GM23338 (cell line): ENCODE results near the gene RAP1GAP. TPM values are rescaled to one million over a fixed set of nuclear protein-coding genes. Genes with fewer than 3 reads are reported as not detected.

Experiments
- ATAC-seq: fragments of 200-7000 bp; cut with Tn5 transposase; 3 replicates; pipeline ENCODE4 v1.9.1; 2020
- DNase-seq: peaks from one replicate; pipeline ENCODE4 v3.0.0-alpha.2; 2015; ENCODE audit warnings: low spot score
- H2AFZ ChIP-seq: fragments of 200-600 bp; sonication (generic); 2 replicates; pipeline ENCODE4 v1.8.0; 2016; ENCODE audit warnings: antibody characterized with exemption, mild to moderate bottlenecking, moderate library complexity
- H3F3A ChIP-seq: fragments of 200-600 bp; sonication (generic); replicated peaks from 2 replicates; pipeline ENCODE4 v1.8.0; 2017; ENCODE audit warnings: antibody characterized with exemption, mixed run types, low read depth
- H3K27ac ChIP-seq: fragments of 200-600 bp; sonication (generic); 2 replicates; pipeline ENCODE4 v1.6.1; 2016; ENCODE audit warnings: low read depth
- H3K27me3 ChIP-seq: fragments of 200-600 bp; sonication (generic); 2 replicates; pipeline ENCODE4 v1.8.0; 2016; ENCODE audit warnings: mild to moderate bottlenecking, mixed run types, moderate library complexity; ENCODE audit not compliant: insufficient read depth
- H3K36me3 ChIP-seq: fragments of 200-600 bp; sonication (generic); 2 replicates; pipeline ENCODE4 v1.8.0; 2016; ENCODE audit warnings: mild to moderate bottlenecking; ENCODE audit not compliant: insufficient read depth
- H3K4me1 ChIP-seq: fragments of 200-600 bp; sonication (generic); 2 replicates; pipeline ENCODE4 v1.8.0; 2016; ENCODE audit warnings: mild to moderate bottlenecking, moderate library complexity; ENCODE audit not compliant: insufficient read depth
- H3K4me2 ChIP-seq: fragments of 200-600 bp; sonication (generic); 2 replicates; pipeline ENCODE4 v1.7.1; 2017; ENCODE audit warnings: mixed run types
- H3K4me3 ChIP-seq: fragments of 200-600 bp; sonication (generic); 2 replicates; pipeline ENCODE4 v1.6.1; 2016; ENCODE audit warnings: mixed run types
- H3K79me2 ChIP-seq: fragments of 200-600 bp; sonication (generic); replicated peaks from 2 replicates; pipeline ENCODE4 v1.8.0; 2017; ENCODE audit warnings: mild to moderate bottlenecking; ENCODE audit not compliant: insufficient read depth
- H3K9me2 ChIP-seq: fragments of 200-600 bp; sonication (generic); 2 replicates; pipeline ENCODE4 v1.8.0; 2017; ENCODE audit not compliant: insufficient read depth
- H4K20me1 ChIP-seq: fragments of 200-600 bp; sonication (generic); replicated peaks from 2 replicates; pipeline ENCODE4 v1.8.0; 2017; ENCODE audit warnings: mild to moderate bottlenecking; ENCODE audit not compliant: insufficient read depth
- H3K27ac Mint-ChIP-seq: 2 replicates; pipeline ENCODE4 v1.8.0; 2020; ENCODE audit warnings: inconsistent platforms, mild to moderate bottlenecking, moderate library complexity, mixed read lengths
- H3K27me3 Mint-ChIP-seq: 3 replicates; pipeline ENCODE4 v1.8.0; 2022; ENCODE audit warnings: low read depth, mild to moderate bottlenecking, moderate library complexity, mixed read lengths, inconsistent platforms; ENCODE audit not compliant: insufficient read depth, poor library complexity
- H3K36me3 Mint-ChIP-seq: 3 replicates; pipeline ENCODE4 v1.8.0; 2021; ENCODE audit warnings: low read depth, mild to moderate bottlenecking, inconsistent platforms, moderate library complexity, mixed read lengths
- H3K4me1 Mint-ChIP-seq: 3 replicates; pipeline ENCODE4 v1.8.0; 2020; ENCODE audit warnings: mild to moderate bottlenecking, inconsistent platforms, mixed read lengths
- H3K4me3 Mint-ChIP-seq: 3 replicates; pipeline ENCODE4 v1.8.0; 2021; ENCODE audit warnings: moderate library complexity, mild to moderate bottlenecking, inconsistent platforms, mixed read lengths
- H3K9me3 Mint-ChIP-seq: 3 replicates; pipeline ENCODE4 v1.8.0; 2020; ENCODE audit warnings: moderate library complexity, mild to moderate bottlenecking, inconsistent platforms, mixed read lengths
- CREB1 ChIP-seq: fragments of 250-450 bp; sonication (Bioruptor Pico); IDR thresholded peaks from 2 replicates; pipeline ENCODE4 v1.5.0; 2020; ENCODE audit warnings: low read depth, mild to moderate bottlenecking, moderate library complexity
- ETS1 ChIP-seq: IDR thresholded peaks from 2 replicates; pipeline ENCODE4 v1.6.1; 2016; ENCODE audit warnings: antibody characterized with exemption
- EZH2phosphoT487 ChIP-seq: fragments of 200-600 bp; sonication (generic); IDR thresholded peaks from one replicate; pipeline ENCODE4 v1.8.1; 2018; ENCODE audit warnings: antibody characterized with exemption; ENCODE audit not compliant: unreplicated experiment
- NANOG ChIP-seq: IDR thresholded peaks from 2 replicates; pipeline ENCODE4 v1.6.1; 2016; ENCODE audit warnings: antibody characterized with exemption, borderline replicate concordance
- POLR2AphosphoS5 ChIP-seq: IDR thresholded peaks from 2 replicates; pipeline ENCODE4 v1.6.1; 2016; ENCODE audit warnings: antibody characterized with exemption, low read depth
- REST ChIP-seq: IDR thresholded peaks from one replicate; pipeline ENCODE4 v1.6.1; 2018; ENCODE audit warnings: antibody characterized with exemption; ENCODE audit not compliant: unreplicated experiment
- ZNF462 ChIP-seq: fragments of 250-450 bp; sonication (Bioruptor Pico); IDR thresholded peaks from 2 replicates; pipeline ENCODE4 v1.5.0; 2020; ENCODE audit warnings: mild to moderate bottlenecking, moderate library complexity
- polyA plus RNA-seq: library from polyadenylated mRNA; unstranded; fragments of >200 nt; fragmentation: Nextera tagmentation; extraction: Ambion mirVana; gene quantifications from 2 replicates; pipeline ENCODE4 v1.2.1, GENCODE V29; 2016
- total RNA-seq: library from RNA; depleted of rRNA; stranded (reverse); fragments of >200 nt; shearing (Covaris generic); gene quantifications from 2 replicates; pipeline ENCODE4 v1.2.3, GENCODE V29; 2014

RAP1GAP gene
- total and polyA plus RNA-seq, 2 experiments from 2014 or later, result 4.3 to 6.6 TPM

- no peak for TF ChIP-seq ZNF462 (CRISPR knock-in tag)
Measured at GRCh38 chr1:21636029-21636428, 33.1 kb downstream of the RAP1GAP start (continued).

GRCh38 chr1:21634806-21635535 is 34.2 kb downstream of the RAP1GAP start:
- H2AFZ ChIP-seq, result no peak overlapping the region
- H3K79me2 ChIP-seq, result no peaks in the 10 kb centered on the region
- H3K9me3 Mint-ChIP-seq, result no peaks in the 10 kb centered on the region; the same call in 2 of the 3 replicates
- H3K27me3 ChIP-seq, result no peaks in the 10 kb centered on the region
- H3K27ac ChIP-seq, result no peak overlapping the region
- no peaks in the 10 kb centered on the region; the same call in none of the 2 replicates for H3F3A ChIP-seq
- H3K27me3 Mint-ChIP-seq, result peaks cover 9% of the 10 kb centered on the region
- no peak overlapping the region for H3K4me3 Mint-ChIP-seq
- H3K4me1 Mint-ChIP-seq, result peaks cover 28% of the 10 kb centered on the region
- H3K4me2 ChIP-seq, result no peak overlapping the region
- H3K9me2 ChIP-seq, result no peaks in the 10 kb centered on the region
- H3K4me3 ChIP-seq, result no peak overlapping the region
- ATAC-seq (peak; percentile 24), DNase-seq (no peak)
- H3K4me1 ChIP-seq, result peaks cover 19% of the 10 kb centered on the region
- H3K36me3 Mint-ChIP-seq, result no peaks in the 10 kb centered on the region
- no peaks in the 10 kb centered on the region for H3K36me3 ChIP-seq
- no peak overlapping the region for H3K27ac Mint-ChIP-seq
- H4K20me1 ChIP-seq, result no peaks in the 10 kb centered on the region; the same call in 1 of the 2 replicates
- no peak for TF ChIP-seq EZH2phosphoT487
- no peak for TF ChIP-seq CREB1 (CRISPR knock-in tag)
- TF ChIP-seq REST, result no peak
- no peak for TF ChIP-seq NANOG
- no peak for TF ChIP-seq POLR2AphosphoS5
- TF ChIP-seq ETS1, result no peak
